Middle frontal gyrus (tissue), 1 donor: ENCODE data around the gene ATP6V0D1.

Experiments used
- DNase-seq: peaks from one replicate; pipeline ENCODE4 v3.0.0-alpha.2; 2015; ENCODE audit warnings: low spot score; ENCODE audit errors: extremely low spot score

The ATP6V0D1 gene

DNA sequence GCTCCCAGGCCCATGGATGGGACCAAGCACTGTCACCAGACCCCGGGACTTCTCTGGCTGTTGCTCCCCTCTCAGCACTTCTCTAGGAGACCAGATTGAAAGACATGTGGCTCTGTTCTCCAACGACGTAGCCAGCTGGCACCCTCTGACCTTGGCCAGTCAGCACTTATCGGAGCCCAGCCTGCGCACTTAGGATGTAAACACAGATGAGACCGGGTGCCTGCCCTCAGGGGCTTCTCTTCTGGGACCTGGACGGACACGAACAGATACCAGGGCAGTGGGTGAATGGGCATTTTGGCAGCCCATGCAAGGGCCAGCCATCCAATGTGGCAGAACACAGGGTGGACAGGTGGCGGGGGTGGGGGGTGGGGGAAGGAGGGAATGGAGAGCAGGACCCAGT, 71.3 kb downstream of the ATP6V0D1 start:
- DNase-seq: no peak

DNA sequence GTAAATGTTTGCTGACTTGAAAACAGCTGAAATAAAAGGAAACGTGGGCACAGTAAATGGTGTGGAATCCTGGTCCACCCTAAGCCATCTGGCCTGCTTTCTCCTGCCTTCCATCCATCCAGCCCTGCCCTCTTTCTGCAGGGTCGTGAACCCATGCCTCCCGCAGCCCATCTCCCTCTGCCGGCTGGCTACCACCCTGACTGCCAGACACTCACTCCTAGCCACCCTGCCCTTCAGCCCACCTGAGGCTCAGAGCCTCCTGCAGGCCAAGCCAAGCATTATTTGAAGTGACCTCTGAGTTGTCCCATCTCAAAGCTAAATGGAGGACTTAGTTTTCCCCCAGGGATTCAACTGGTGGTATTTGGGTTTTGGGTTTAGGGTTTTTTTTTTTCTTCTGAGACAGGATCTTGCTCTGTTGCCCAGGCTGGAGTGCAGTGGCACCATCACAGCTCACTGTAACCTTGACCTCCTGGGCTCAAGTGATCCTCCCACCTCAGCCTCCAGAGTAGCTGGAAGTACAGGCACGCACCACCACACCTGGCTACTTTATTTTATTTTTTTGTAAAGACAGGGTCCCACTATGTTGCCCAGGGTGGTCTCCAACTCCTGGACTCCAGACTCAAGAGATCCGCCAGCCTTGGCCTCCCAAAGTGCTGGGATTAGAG, 73.0 kb downstream of the ATP6V0D1 start:
- no peak for DNase-seq

GRCh38 chr16:67407176-67407787, 73.7 kb downstream of the ATP6V0D1 start:
- DNase-seq: no peak

DNA sequence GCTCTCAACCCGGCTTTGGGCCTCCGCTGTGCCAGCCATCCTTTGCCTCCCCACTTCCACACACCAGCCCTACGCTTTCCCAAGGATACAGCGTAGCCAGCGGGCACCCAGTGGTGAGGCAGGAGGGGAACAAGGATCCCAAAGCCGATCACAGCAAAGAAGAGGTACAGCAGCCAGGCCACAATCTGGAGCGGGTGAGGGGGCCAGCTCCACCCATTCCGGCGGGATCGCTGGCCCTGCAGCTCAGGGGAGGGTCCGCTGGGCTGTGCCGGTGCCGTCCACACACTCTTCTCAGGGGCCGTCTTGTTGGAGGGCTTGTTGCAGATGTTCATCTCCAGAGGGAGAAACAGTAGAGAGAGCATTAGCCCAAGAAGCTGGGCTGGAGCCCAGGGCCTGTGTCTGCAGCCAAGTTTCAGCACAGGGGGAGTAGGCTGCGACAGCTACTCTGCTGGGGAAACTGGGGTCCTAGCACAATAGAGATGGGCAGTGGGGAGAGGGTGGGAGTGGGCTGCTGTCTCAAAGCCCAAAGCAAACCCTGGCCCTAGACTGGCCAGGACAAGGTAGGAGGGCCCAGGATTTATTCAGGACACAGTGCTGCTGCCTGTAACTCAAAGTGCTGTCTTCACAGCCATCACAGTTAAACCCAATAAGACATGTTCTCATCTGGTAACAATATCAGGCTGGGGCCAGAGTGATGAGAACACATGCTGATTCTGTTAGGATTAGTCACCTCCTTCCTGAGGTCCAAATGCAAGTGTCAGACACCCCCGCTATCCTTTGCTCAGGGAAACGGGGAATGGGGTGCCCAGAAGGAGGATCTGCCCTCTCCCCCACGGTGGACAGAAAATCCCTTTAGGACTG, 74.6 kb downstream of the ATP6V0D1 start:
- no peak for DNase-seq

GRCh38 chr16:67405336-67405735, 75.6 kb downstream of the ATP6V0D1 start:
- DNase-seq: no peak

GRCh38 chr16:67404740-67405226, 76.2 kb downstream of the ATP6V0D1 start:
- DNase-seq: no peak

DNA sequence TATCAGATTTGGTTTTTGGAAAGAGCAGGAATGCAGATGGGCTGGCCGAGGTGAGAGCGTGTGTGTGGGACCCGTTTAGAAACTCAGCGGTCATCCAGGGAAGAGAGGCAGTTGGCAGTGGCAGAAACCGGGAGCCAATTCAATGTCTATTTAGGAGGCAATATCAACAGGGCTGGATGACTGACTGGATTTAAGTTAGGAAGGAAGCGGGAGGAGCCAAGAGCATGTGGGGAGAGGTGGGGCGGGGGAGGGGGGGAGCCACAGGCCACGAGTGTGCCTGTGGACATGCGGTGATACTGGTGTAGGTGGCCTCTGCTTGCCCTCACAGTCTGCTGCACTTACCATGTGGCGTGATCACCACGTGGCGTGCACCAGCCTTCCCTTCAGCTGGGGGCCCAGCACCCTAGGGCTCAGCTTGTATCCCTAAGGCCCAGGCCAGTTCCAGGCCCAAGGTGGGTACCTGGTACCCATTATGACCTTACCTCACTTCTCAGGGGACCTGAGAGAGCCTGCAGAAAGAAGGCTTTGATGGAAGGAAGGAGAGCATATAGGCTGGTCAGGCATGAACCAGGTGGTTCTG, 76.9 kb downstream of the ATP6V0D1 start:
- DNase-seq: no peak

DNA sequence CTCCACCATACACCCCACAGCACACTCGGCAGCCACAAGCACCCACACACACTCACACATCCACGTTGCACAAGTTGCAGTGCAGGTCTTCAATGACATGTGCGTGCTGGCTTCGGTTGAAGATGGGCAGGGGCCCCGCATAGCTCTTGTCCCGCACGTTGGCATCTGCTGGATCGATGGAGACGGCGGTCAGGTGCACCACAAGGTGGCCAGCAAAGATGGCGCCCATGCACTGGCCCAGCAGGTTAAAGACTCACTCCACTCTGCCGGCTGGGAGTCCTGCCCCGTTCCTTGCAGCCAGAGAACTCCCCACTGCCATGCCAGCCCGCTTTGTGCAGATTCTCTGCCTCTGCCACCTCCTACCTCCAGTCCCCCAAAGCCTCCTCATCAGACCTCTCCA, 80.1 kb downstream of the ATP6V0D1 start:
- no peak for DNase-seq

GRCh38 chr16:67399749-67400704, 80.9 kb downstream of the ATP6V0D1 start:
- DNase-seq: no peak

GRCh38 chr16:67399218-67399733, 81.7 kb downstream of the ATP6V0D1 start:
- DNase-seq: no peak

GRCh38 chr16:67398546-67399217, 82.3 kb downstream of the ATP6V0D1 start:
- DNase-seq: no peak

GRCh38 chr16:67397812-67398545, 83.0 kb downstream of the ATP6V0D1 start:
- DNase-seq: no peak

DNA sequence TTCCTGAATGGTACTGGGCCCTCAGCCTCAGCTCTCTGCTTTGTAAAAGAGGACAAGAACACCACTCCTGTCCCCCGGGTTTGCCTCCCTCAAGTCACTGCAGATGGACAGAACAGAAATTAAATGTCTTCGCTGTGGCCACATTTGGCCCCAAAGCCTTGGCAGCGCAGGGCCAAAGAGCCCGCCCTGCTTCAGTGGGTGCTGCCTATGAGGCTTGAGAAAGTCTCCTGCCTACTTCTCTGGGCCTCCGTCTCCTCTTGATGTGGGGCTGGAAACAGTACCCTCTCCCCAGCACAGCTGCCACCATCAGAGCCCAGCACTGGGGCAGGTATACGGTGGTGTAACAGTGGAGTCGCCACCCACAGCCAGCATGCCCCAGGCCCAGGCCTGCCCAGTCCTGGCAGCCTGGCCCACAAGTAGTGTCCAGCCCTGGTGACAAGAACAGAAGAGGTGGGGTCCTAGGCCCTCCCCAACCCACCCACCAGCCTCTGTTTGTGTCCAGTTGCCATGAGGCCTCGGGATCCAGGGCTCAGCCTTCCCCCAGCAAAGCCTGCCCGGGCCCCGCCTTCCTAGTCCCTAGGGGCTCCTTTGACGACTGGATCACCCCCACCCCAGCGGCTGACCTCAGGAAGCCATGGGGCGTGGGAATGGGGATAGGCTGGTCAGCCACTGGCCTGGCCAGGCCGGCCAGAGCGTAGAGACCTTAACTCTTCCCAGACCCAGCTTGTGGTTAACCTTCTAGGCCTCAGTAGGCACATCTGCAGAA, 83.7 kb downstream of the ATP6V0D1 start:
- DNase-seq: no peak

GRCh38 chr16:67396159-67397035, 84.6 kb downstream of the ATP6V0D1 start:
- no peak for DNase-seq

DNA sequence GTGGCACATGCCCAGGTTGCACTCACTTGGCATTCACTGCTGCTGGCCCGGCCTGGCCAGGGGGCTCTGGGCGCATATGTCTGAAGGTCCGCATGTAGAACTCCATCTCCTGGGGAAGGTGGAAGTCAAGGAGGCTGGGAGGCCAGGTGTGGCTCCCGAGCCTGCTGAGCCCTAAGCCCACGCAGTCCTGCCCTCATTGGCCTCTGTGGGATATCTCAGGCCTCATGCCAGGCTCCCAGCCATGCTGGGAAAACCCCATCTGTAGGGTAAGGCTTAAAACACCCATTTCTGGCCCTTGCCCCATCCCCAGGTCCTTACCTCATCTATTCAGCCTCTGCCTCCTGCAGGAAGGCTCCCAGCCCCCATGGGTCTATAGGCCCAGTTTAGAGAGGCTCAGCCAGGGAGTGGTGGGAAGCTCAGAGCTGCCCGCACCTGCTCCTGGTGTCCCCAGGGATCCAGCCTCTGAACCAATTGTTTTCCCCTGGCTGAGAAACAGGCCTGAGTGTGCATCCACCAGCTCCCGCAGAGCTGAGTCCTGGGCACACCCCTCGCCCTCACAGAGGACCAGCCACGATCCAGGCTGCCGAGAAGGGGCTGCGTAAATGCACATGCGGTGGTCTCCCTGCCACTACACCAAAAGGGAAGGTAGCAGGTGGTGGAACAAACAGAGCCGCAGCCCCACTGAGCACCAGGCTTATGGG, 85.3 kb downstream of the ATP6V0D1 start:
- no peak for DNase-seq

- DNase-seq: no peak
Observed at GRCh38 chr16:67395105-67395457, 85.9 kb downstream of the ATP6V0D1 start.
